ENCODE results near the gene PKP4.

PKP4 gene

DNA sequence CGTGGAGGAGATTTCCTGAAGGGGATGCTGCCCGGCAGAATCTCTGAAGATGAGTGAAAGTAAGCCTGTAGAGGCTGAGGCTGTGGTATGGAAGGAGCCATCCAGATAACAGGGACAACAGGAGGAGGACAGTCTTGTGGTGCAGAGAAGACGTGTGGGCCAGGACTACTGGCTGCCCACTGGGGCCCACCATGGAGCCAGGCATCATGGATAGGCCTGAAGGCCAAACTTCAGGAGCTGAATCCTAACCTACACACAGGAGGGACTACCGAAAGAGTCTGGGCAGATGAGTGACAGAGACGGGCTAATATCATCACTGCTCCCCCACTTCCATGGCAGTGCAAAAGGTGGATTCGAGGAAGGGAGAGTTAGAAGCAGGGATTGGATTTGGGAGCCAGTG, 207.0 kb downstream of the PKP4 start:
- H3K9me3 Mint-ChIP-seq: no peaks in the 10 kb centered on the region
- DNase-seq: no peak
- no peaks in the 10 kb centered on the region for H3K27me3 Mint-ChIP-seq
- H3K36me3 Mint-ChIP-seq (ENCODE audit: low read depth): peaks cover 42% of the 10 kb centered on the region
- no peak overlapping the region for H3K27ac Mint-ChIP-seq
- H3K4me3 Mint-ChIP-seq: no peak overlapping the region
- H3K4me1 Mint-ChIP-seq (ENCODE audit: low read depth): no peaks in the 10 kb centered on the region

DNA sequence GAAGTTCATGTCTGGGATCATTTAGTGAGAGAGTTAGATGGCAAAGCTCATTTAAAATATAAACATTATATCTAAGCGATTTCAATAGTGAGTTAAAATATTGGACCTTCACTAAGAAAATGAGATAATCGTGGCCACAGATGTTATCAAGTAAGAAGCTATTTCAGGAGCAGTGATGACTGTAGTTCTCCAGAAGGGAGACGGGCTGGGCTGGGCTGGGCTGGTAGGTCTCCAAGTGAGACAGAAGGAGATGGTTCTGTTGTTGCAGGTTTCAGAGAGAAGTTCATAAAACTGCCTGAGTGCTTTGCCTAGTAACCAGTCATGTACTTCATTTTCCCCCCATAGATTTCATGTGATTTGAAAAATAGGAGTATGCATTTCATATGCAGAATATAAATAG, 208.2 kb downstream of the PKP4 start:
- no peaks in the 10 kb centered on the region for H3K9me3 Mint-ChIP-seq
- no peak for DNase-seq
- H3K4me3 Mint-ChIP-seq: no peak overlapping the region
- no peaks in the 10 kb centered on the region for H3K27me3 Mint-ChIP-seq
- no peak overlapping the region for H3K27ac Mint-ChIP-seq
- H3K4me1 Mint-ChIP-seq (ENCODE audit: low read depth): no peaks in the 10 kb centered on the region
- H3K36me3 Mint-ChIP-seq (ENCODE audit: low read depth): peaks cover 52% of the 10 kb centered on the region

DNA sequence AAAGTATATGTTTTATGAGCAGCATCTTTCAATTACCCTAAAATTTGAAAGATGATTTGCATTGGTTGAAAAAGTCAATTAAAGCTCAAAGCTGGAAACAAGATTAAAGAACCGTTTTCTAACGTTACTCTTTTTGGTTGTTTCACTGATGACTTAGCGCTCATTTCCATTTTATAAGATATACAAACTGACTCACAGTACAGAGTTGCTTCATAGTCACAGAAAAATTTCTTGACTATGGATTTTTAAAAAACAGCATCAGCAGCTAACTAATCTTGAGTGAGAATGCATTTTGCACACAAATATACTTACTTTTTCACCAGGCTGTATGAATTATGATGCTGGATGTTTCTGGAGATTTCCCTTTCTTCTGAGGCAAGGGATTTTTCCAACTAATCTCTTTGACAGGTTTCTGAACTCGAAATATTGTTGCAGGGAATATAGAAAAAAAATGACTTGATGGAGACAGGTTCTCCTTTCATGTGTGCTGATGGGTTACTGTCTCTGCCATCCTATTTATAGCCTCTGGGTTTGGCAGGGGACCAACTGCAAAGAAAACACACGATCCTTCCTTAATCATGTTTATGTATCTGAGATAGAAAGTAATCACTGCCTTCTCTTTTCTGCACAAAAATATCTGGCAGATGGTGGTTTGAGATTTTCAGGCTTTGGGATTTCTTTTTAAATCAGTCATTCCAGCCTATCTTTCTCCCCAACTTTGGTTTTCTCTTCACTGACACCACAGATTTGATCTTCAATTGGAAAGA, 209.0 kb downstream of the PKP4 start:
- no peak overlapping the region for H3K4me3 Mint-ChIP-seq
- no peaks in the 10 kb centered on the region for H3K9me3 Mint-ChIP-seq
- no peaks in the 10 kb centered on the region for H3K4me1 Mint-ChIP-seq (ENCODE audit: low read depth)
- no peaks in the 10 kb centered on the region for H3K27me3 Mint-ChIP-seq
- no peak for DNase-seq
- H3K36me3 Mint-ChIP-seq (ENCODE audit: low read depth): peaks cover 58% of the 10 kb centered on the region
- H3K27ac Mint-ChIP-seq: no peak overlapping the region

DNA sequence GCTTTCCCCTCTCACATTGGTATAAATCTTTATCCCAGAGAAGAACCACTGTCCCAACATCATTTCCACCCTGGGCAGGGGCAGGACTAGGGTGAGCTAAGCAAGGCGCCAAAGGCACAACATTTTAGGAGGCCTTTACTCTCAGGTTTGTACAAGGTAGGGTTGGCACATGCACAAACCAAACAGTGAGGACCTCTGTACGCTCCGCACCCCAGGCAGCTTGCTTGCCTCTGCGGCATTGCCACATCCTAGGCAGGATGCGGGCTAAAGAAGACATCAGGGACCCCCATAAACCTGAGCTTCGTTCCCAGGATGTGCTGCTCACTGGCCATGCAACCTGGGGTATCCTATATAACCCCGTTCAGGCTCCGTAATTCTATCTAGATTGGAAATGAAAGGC, 210.2 kb downstream of the PKP4 start:
- Mint-ChIP-seq H3K36me3 (ENCODE audit: low read depth) (peaks cover 54% of the 10 kb centered on the region), H3K27ac (no peak overlapping the region)

GRCh38 chr2:158667586-158667985, 210.8 kb downstream of the PKP4 start:
- Mint-ChIP-seq H3K9me3 (no peaks in the 10 kb centered on the region), H3K4me1 (ENCODE audit: low read depth) (no peaks in the 10 kb centered on the region), H3K4me3 (no peak overlapping the region), H3K36me3 (ENCODE audit: low read depth) (peaks cover 54% of the 10 kb centered on the region), H3K27ac (no peak overlapping the region), H3K27me3 (no peaks in the 10 kb centered on the region)
- DNase-seq: no peak

More for the DNA sequence above, 210.2 kb downstream of the PKP4 start:
- no peaks in the 10 kb centered on the region for H3K9me3 Mint-ChIP-seq
- no peaks in the 10 kb centered on the region for H3K27me3 Mint-ChIP-seq
- no peaks in the 10 kb centered on the region for H3K4me1 Mint-ChIP-seq (ENCODE audit: low read depth)
- no peak overlapping the region for H3K4me3 Mint-ChIP-seq
- DNase-seq: no peak

GRCh38 chr2:158668001-158668765, 211.4 kb downstream of the PKP4 start:
- Mint-ChIP-seq H3K9me3 (no peaks in the 10 kb centered on the region), H3K27me3 (no peaks in the 10 kb centered on the region), H3K36me3 (ENCODE audit: low read depth) (peaks cover 56% of the 10 kb centered on the region), H3K4me1 (ENCODE audit: low read depth) (no peaks in the 10 kb centered on the region), H3K27ac (no peak overlapping the region), H3K4me3 (no peak overlapping the region)
- no peak for DNase-seq

- H3K9me3 Mint-ChIP-seq: no peaks in the 10 kb centered on the region
- peaks cover 66% of the 10 kb centered on the region for H3K36me3 Mint-ChIP-seq (ENCODE audit: low read depth)
- no peaks in the 10 kb centered on the region for H3K27me3 Mint-ChIP-seq
- no peak overlapping the region for H3K27ac Mint-ChIP-seq
- no peak overlapping the region for H3K4me3 Mint-ChIP-seq
- no peak for DNase-seq
- H3K4me1 Mint-ChIP-seq (ENCODE audit: low read depth): no peaks in the 10 kb centered on the region
Observed at GRCh38 chr2:158670292-158670691, 213.5 kb downstream of the PKP4 start.

DNA sequence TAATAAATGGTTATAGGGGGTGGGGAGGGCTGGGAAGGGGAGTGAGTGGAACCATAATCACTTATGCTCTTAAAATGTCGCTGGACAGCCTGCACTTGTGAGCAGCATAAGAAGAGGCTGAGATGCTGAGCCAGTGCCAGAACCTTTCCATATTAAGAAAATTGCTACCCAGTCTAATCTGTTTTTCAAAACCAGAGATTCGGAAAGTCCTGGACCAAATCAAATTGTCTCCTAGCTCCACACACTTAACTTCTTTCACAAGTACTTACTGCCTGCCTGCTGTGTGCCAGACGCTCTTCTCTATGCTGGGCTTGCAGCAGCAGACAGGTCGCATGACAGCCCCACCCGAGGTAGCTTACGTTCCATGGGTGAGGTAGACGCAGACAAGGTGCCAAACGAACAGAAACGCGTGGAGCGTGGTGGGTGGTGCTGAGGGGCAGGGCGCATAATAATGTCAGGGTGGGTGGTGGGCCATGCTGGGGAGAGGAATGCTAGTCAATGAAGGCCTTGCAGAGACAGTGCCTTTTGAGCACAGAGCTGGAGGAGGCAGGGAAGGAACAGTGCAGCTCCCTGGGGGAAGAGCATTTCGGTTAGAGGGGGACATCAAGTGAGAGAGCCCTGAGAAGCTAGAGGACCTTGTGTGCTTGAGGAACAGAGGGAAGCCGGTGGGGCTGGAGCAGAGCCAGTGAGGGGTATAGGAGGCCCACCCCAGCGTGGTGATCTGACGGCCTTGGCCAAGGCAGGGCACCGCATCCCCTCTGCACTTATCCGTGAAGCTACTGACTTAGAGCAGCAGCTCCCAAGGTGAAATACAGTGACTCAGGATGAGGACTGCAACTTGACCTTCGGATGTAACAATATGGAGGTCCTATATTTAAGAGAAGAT, 214.9 kb downstream of the PKP4 start:
- peaks cover 69% of the 10 kb centered on the region for H3K36me3 Mint-ChIP-seq (ENCODE audit: low read depth)
- no peak for DNase-seq
- no peaks in the 10 kb centered on the region for H3K27me3 Mint-ChIP-seq
- no peaks in the 10 kb centered on the region for H3K4me1 Mint-ChIP-seq (ENCODE audit: low read depth)
- no peaks in the 10 kb centered on the region for H3K9me3 Mint-ChIP-seq
- H3K4me3 Mint-ChIP-seq: no peak overlapping the region
- H3K27ac Mint-ChIP-seq: no peak overlapping the region

- Mint-ChIP-seq H3K27me3 (no peaks in the 10 kb centered on the region), H3K9me3 (no peaks in the 10 kb centered on the region), H3K36me3 (ENCODE audit: low read depth) (peaks cover 69% of the 10 kb centered on the region), H3K4me3 (no peak overlapping the region), H3K4me1 (ENCODE audit: low read depth) (no peaks in the 10 kb centered on the region), H3K27ac (no peak overlapping the region)
- DNase-seq: no peak
Observed at GRCh38 chr2:158676295-158676694, 219.5 kb downstream of the PKP4 start.

GRCh38 chr2:158676696-158677095, 219.9 kb downstream of the PKP4 start:
- Mint-ChIP-seq H3K36me3 (ENCODE audit: low read depth) (peaks cover 70% of the 10 kb centered on the region), H3K4me3 (no peak overlapping the region), H3K4me1 (ENCODE audit: low read depth) (no peaks in the 10 kb centered on the region)

GRCh38 chr2:158677542-158677941, 220.8 kb downstream of the PKP4 start:
- no peaks in the 10 kb centered on the region for H3K9me3 Mint-ChIP-seq
- no peak overlapping the region for H3K4me3 Mint-ChIP-seq
- no peak for DNase-seq
- H3K27ac Mint-ChIP-seq: no peak overlapping the region
- H3K36me3 Mint-ChIP-seq (ENCODE audit: low read depth): peaks cover 70% of the 10 kb centered on the region
- H3K27me3 Mint-ChIP-seq: no peaks in the 10 kb centered on the region
- no peaks in the 10 kb centered on the region for H3K4me1 Mint-ChIP-seq (ENCODE audit: low read depth)

More at GRCh38 chr2:158676696-158677095, 219.9 kb downstream of the PKP4 start:
- Mint-ChIP-seq H3K27ac (no peak overlapping the region), H3K9me3 (no peaks in the 10 kb centered on the region), H3K27me3 (no peaks in the 10 kb centered on the region)
- DNase-seq: no peak

GRCh38 chr2:158681816-158682215, 225.1 kb downstream of the PKP4 start:
- no peak for DNase-seq
- H3K4me3 Mint-ChIP-seq: no peak overlapping the region
- no peak overlapping the region for H3K27ac Mint-ChIP-seq
- H3K9me3 Mint-ChIP-seq: no peaks in the 10 kb centered on the region
- H3K27me3 Mint-ChIP-seq: no peaks in the 10 kb centered on the region
- H3K36me3 Mint-ChIP-seq (ENCODE audit: low read depth): peaks cover 37% of the 10 kb centered on the region
- H3K4me1 Mint-ChIP-seq (ENCODE audit: low read depth): no peaks in the 10 kb centered on the region

DNA sequence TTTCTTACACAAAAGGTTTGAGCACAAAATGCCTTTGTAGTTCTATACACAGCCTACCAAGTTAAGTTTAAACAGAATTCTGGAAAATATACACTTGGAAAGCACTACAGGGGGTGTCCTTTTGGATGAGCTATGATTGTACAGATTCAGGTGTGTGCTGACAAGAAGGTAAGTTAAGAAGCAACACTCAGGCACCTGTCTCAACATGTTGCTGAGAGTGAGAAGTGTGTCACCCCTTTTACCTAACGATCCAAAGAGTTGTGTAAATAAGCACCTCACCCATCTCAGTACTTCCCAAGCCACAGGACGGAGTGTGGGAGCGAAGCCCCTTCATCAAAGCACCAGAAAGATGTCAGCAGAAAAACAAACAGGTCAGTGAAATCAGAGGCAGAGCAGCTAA, 228.9 kb downstream of the PKP4 start:
- Mint-ChIP-seq H3K9me3 (no peaks in the 10 kb centered on the region), H3K27ac (no peak overlapping the region), H3K27me3 (peaks cover 13% of the 10 kb centered on the region), H3K4me3 (no peak overlapping the region), H3K36me3 (ENCODE audit: low read depth) (peaks cover 8% of the 10 kb centered on the region), H3K4me1 (ENCODE audit: low read depth) (no peaks in the 10 kb centered on the region)
- no peak for DNase-seq

GRCh38 chr2:158686210-158686691, 229.5 kb downstream of the PKP4 start:
- peaks cover 2% of the 10 kb centered on the region for H3K36me3 Mint-ChIP-seq (ENCODE audit: low read depth)
- H3K27me3 Mint-ChIP-seq: peaks cover 13% of the 10 kb centered on the region
- H3K9me3 Mint-ChIP-seq: no peaks in the 10 kb centered on the region
- no peak overlapping the region for H3K27ac Mint-ChIP-seq
- H3K4me1 Mint-ChIP-seq (ENCODE audit: low read depth): no peaks in the 10 kb centered on the region
- DNase-seq: no peak
- H3K4me3 Mint-ChIP-seq: no peak overlapping the region

Data from activated T-cell treated with anti-CD3 and anti-CD28 coated beads, Interleukin-2, amount 50 U/mL, for 24 hours (primary cell).